ENCODE results near the gene ACOT12. TPM values are rescaled to one million over a fixed set of nuclear protein-coding genes. Genes with fewer than 3 reads are reported as not detected.

The ACOT12 gene
- polyA plus RNA-seq, 1 experiment, result 0.56 TPM

DNA sequence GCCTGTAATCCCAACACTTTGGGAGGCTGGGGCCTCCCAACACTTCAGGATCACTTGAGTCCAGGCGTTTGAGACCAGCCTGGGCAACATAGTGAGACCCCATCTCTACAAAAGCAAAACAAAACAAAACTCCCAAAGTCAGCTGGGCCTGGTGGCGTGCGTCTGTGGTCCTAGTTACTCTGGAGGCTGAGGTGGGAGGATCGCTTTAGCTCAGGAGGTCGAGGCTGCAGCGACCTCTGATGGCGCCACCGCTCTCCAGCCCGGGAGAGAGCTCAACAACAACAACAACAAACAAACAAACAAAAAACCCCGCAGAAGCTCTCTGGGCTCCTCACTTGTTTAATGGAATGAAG, 528 bp downstream of the ACOT12 start:
- ChIA-PET CTCF (interaction anchor here (1.2 to 1.3 kb wide), 2 partner anchors 12 to 90 kb away, joined by 3 to 10 read pairs; no protein-coding TSS in a partner anchor), POLR2A (no interaction called here)
- DNase-seq (ENCODE audit: low read depth, low spot score), result no peak
- Histone ChIP-seq H3K27me3 (ENCODE audit: control insufficient read depth, insufficient read depth, low read length) (peaks cover 3% of the 10 kb centered on the region), H3K4me3 (ENCODE audit: low read depth, low read length) (peak overlapping the region; percentile 55), H3K9me3 (ENCODE audit: control insufficient read depth, insufficient read depth, low read length) (no peaks in the 10 kb centered on the region), H3K27ac (ENCODE audit: low read depth, low read length) (no peak overlapping the region)
- TF ChIP-seq, protein P1, sequence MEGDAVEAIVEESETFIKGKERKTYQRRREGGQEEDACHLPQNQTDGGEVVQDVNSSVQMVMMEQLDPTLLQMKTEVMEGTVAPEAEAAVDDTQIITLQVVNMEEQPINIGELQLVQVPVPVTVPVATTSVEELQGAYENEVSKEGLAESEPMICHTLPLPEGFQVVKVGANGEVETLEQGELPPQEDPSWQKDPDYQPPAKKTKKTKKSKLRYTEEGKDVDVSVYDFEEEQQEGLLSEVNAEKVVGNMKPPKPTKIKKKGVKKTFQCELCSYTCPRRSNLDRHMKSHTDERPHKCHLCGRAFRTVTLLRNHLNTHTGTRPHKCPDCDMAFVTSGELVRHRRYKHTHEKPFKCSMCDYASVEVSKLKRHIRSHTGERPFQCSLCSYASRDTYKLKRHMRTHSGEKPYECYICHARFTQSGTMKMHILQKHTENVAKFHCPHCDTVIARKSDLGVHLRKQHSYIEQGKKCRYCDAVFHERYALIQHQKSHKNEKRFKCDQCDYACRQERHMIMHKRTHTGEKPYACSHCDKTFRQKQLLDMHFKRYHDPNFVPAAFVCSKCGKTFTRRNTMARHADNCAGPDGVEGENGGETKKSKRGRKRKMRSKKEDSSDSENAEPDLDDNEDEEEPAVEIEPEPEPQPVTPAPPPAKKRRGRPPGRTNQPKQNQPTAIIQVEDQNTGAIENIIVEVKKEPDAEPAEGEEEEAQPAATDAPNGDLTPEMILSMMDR (IDR thresholded peaks at IDR 0.05; ENCODE audit: low read depth, low read length), result no peak

DNA sequence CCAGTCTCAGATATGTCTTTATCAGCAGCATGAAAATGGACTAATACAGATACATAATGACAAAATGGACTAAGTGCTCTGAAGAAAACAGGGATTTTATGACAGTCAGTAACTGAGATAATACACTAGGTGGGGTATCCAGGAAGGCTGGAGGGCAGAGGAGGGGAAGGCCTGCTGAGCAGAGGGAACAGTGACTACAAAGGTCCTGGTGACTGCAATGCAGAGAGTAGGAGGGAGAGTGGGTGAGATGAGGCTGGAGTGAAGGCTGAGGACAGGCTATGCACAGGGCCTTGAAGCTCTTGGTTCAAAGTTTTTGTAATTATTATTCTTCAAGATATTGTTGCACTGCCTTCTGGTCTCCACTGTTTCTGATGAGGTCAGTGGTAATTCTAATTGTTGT, 4.9 kb downstream of the ACOT12 start:
- no peak overlapping the region for H3K4me3 ChIP-seq (ENCODE audit: low read depth, low read length)
- H3K9me3 ChIP-seq (ENCODE audit: control insufficient read depth, insufficient read depth, low read length), result no peaks in the 10 kb centered on the region
- H3K27me3 ChIP-seq (ENCODE audit: control insufficient read depth, insufficient read depth, low read length), result peaks cover 3% of the 10 kb centered on the region
- ChIA-PET POLR2A (no interaction called here), CTCF (no interaction called here)
- no peak overlapping the region for H3K27ac ChIP-seq (ENCODE audit: low read depth, low read length)
- DNase-seq (ENCODE audit: low read depth, low spot score), result no peak
- TF ChIP-seq, protein P1 (IDR thresholded peaks at IDR 0.05; ENCODE audit: low read depth, low read length), result no peak

DNA sequence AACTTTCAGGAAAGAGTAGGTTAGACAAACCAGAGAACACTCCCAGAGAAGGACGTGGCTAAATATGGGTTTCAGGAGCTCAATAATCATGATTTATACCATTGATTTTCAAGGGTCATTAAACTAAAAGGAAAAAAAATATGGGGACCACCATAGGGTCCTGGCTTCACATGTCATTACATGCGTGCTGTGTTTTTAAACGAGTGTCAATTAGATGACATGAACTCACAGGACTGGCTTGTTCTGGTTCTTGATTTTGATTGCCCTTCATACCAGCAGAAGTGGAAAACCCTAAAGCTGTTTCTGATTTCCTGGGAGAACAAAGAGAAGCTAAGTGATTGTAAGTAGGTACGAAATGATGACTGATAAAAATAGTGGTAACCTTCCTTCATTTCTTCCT, 5.8 kb downstream of the ACOT12 start:
- TF ChIP-seq, protein P1 (IDR thresholded peaks at IDR 0.05; ENCODE audit: low read depth, low read length), result no peak
- no peaks in the 10 kb centered on the region for H3K9me3 ChIP-seq (ENCODE audit: control insufficient read depth, insufficient read depth, low read length)
- ChIA-PET POLR2A (no interaction called here), CTCF (no interaction called here)
- peaks cover 3% of the 10 kb centered on the region for H3K27me3 ChIP-seq (ENCODE audit: control insufficient read depth, insufficient read depth, low read length)
- H3K4me3 ChIP-seq (ENCODE audit: low read depth, low read length), result no peak overlapping the region
- no peak for DNase-seq (ENCODE audit: low read depth, low spot score)
- no peak overlapping the region for H3K27ac ChIP-seq (ENCODE audit: low read depth, low read length)

DNA sequence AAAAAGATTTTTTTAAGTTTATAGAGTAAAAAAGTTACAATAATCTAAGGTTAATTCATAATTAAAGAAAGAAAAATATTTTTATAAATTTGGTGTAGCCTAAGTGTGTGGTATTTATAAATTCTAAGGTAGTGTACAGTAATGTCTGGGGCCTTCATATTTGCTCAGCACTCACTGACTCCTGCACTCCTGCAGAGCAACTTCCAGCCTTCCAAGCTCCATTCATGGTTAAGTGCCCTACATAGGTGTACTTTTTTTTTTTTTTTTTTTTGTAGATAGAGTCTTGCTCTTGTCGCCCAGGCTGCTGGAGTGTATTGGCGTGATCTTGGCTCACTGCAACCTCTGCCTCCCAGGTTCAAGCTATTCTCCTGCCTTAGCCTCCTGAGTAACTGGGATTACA, 10.1 kb downstream of the ACOT12 start:
- TF ChIP-seq, protein P1 (IDR thresholded peaks at IDR 0.05; ENCODE audit: low read depth, low read length), result no peak
- no peaks in the 10 kb centered on the region for H3K9me3 ChIP-seq (ENCODE audit: control insufficient read depth, insufficient read depth, low read length)
- no peak for DNase-seq (ENCODE audit: low read depth, low spot score)
- ChIA-PET CTCF (interaction anchor here (0.6 kb wide), 1 partner anchor 952 kb away, joined by 7 read pairs; no protein-coding TSS in a partner anchor), POLR2A (no interaction called here)
- no peak overlapping the region for H3K4me3 ChIP-seq (ENCODE audit: low read depth, low read length)
- H3K27ac ChIP-seq (ENCODE audit: low read depth, low read length), result no peak overlapping the region
- H3K27me3 ChIP-seq (ENCODE audit: control insufficient read depth, insufficient read depth, low read length), result no peaks in the 10 kb centered on the region

DNA sequence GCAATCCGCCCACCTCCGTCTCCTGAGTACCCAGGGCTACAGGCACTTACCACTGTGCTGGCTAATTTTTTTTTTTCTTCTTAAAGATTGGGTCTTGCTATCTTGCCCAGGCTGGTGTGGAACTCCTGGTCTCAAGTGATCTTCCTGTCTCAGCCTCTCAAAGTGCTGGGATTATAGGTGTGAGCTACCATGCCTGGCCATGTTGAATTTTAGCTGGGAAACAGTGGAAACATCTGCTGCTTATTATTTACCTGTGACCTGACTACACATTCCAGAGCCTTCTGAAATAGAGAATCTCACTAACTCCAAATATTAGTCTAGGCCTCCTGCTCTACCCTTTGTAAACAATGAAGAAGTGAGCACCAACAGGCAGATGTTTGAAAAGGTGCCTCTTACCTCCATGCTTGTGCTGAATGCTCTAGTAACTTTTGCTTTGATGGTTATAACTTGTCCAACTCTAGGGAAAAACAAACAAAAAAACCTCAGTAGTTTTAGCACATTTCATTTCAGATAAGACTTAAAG, 22.5 kb downstream of the ACOT12 start:
- ChIA-PET POLR2A (no interaction called here), CTCF (no interaction called here)
- no peak overlapping the region for H3K4me3 ChIP-seq (ENCODE audit: low read depth, low read length)

More for the DNA sequence above, 22.5 kb downstream of the ACOT12 start:
- TF ChIP-seq, protein P1 (IDR thresholded peaks at IDR 0.05; ENCODE audit: low read depth, low read length), result no peak
- H3K9me3 ChIP-seq (ENCODE audit: control insufficient read depth, insufficient read depth, low read length), result no peaks in the 10 kb centered on the region
- peaks cover 3% of the 10 kb centered on the region for H3K27me3 ChIP-seq (ENCODE audit: control insufficient read depth, insufficient read depth, low read length)
- DNase-seq (ENCODE audit: low read depth, low spot score), result no peak
- H3K27ac ChIP-seq (ENCODE audit: low read depth, low read length), result no peak overlapping the region
